H1 (cell line): ENCODE measurements around the gene GRM7. TPM values are rescaled to one million over a fixed set of nuclear protein-coding genes. Genes with fewer than 3 reads are reported as not detected.

Source experiments
- CTCF ChIA-PET: fragments of 300-600 bp; sonication (Branson Sonifier 250); formaldehyde crosslinking; loops from one replicate; lab custom pipeline; 2021; ENCODE audit not compliant: partially characterized antibody; lab: Charles Lee
- POLR2A ChIA-PET: fragments of 300-600 bp; sonication (Branson Sonifier 250); formaldehyde crosslinking; loops from one replicate; lab custom pipeline; 2021; ENCODE audit warnings: inconsistent platforms; ENCODE audit not compliant: partially characterized antibody; lab: Charles Lee
- DNase-seq, 2 experiments: peaks; one replicate each; pipeline versions ENCODE4 v3.0.0 to v3.0.0-alpha.2; 2010 to 2022; ENCODE audit warnings: low spot score in 2 of 2, low read depth in 1 of 2, mixed read lengths in 1 of 2
- FAIRE-seq: peaks from 2 replicates; lab custom pipeline; 2011; peaks lifted over from hg19 to GRCh38; lab: Jason Lieb, UNC
- H2AFZ ChIP-seq: 2 replicates; pipeline ENCODE4 v1.8.1; 2012; ENCODE audit warnings: low read length, inconsistent platforms
- H2AK5ac ChIP-seq: 2 replicates; pipeline ENCODE4 v1.6.1; 2013; ENCODE audit warnings: low read depth, low read length
- H2BK120ac ChIP-seq: replicated peaks from 2 replicates; pipeline ENCODE3; 2013; ENCODE audit warnings: low read depth, low read length, inconsistent platforms
- H2BK12ac ChIP-seq: 2 replicates; pipeline ENCODE4 v1.6.1; 2013; ENCODE audit warnings: low read depth, low read length
- H2BK15ac ChIP-seq: 2 replicates; pipeline ENCODE4 v1.6.1; 2013; ENCODE audit warnings: low read length
- H2BK20ac ChIP-seq: 2 replicates; pipeline ENCODE4 v1.6.1; 2013; ENCODE audit warnings: low read length
- H2BK5ac ChIP-seq: 2 replicates; pipeline ENCODE4 v1.6.1; 2013; ENCODE audit warnings: low read depth, low read length
- H3K14ac ChIP-seq: 2 replicates; pipeline ENCODE4 v1.6.1; 2013; ENCODE audit warnings: inconsistent platforms; ENCODE audit not compliant: insufficient read length
- H3K18ac ChIP-seq: 2 replicates; pipeline ENCODE4 v1.6.1; 2013; ENCODE audit warnings: low read length; ENCODE audit errors: extremely low read depth
- H3K23ac ChIP-seq: 2 replicates; pipeline ENCODE4 v1.6.1; 2013; ENCODE audit warnings: inconsistent platforms; ENCODE audit not compliant: insufficient read length
- H3K23me2 ChIP-seq: 2 replicates; pipeline ENCODE4 v1.6.1; 2013; ENCODE audit warnings: low read depth, low read length
- H3K27ac ChIP-seq: 2 replicates; pipeline ENCODE4 v1.6.1; 2011; ENCODE audit warnings: low read depth, low read length, inconsistent platforms
- H3K27me3 ChIP-seq, 4 experiments: replicated peaks in 1 of 4; 1 replicate in 1 of 4; 2 replicates in 3 of 4; pipeline versions ENCODE4 v1.6.1 to v1.8.1; 2011 to 2013; ENCODE audit warnings: low read length in 3 of 4, mild to moderate bottlenecking in 3 of 4, inconsistent platforms in 2 of 4, mixed read lengths in 2 of 4, moderate library complexity in 1 of 4; ENCODE audit not compliant: control insufficient read depth in 3 of 4, insufficient read depth in 3 of 4; ENCODE audit errors: extremely low read depth in 1 of 4
- H3K36me3 ChIP-seq, 4 experiments: 2 replicates each; pipeline versions ENCODE4 v1.6.1 to v1.8.1; 2011 to 2013; ENCODE audit warnings: mild to moderate bottlenecking in 4 of 4, low read length in 3 of 4, moderate library complexity in 2 of 4, control low read depth in 1 of 4, inconsistent platforms in 1 of 4; ENCODE audit not compliant: insufficient read depth in 4 of 4, control insufficient read depth in 2 of 4
- H3K4ac ChIP-seq: replicated peaks from 2 replicates; pipeline ENCODE3; 2013; ENCODE audit warnings: low read length, low read depth, mixed read lengths, inconsistent platforms; ENCODE audit not compliant: insufficient read length
- H3K4me1 ChIP-seq, 4 experiments: replicated peaks in 1 of 4; 1 replicate in 1 of 4; 2 replicates in 3 of 4; pipeline versions ENCODE4 v1.6.1 to v1.8.1; 2011 to 2013; ENCODE audit warnings: low read length in 3 of 4, inconsistent platforms in 2 of 4, mixed read lengths in 1 of 4; ENCODE audit not compliant: insufficient read depth in 4 of 4, control insufficient read depth in 3 of 4
- H3K4me2 ChIP-seq, 2 experiments: 2 replicates each; pipeline versions ENCODE4 v1.6.1 to v1.8.1; 2011 to 2013; ENCODE audit warnings: low read depth in 2 of 2, low read length in 2 of 2, control low read depth in 1 of 2, inconsistent platforms in 1 of 2, mild to moderate bottlenecking in 1 of 2; ENCODE audit not compliant: insufficient read depth in 1 of 2
- H3K4me3 ChIP-seq, 4 experiments: fragments of 200-600, 300-600 bp in 1 of 4; sonication (generic), shearing (Covaris generic), sonication (Bioruptor Twin) in 1 of 4; 2 replicates each; pipeline versions ENCODE4 v1.5.1 to v1.8.1; 2011 to 2016; ENCODE audit warnings: low read length in 4 of 4, low read depth in 3 of 4, control low read depth in 2 of 4, inconsistent platforms in 2 of 4, mild to moderate bottlenecking in 2 of 4, mixed read lengths in 1 of 4, moderate library complexity in 1 of 4; ENCODE audit not compliant: insufficient read depth in 2 of 4; ENCODE audit errors: extremely low read depth in 1 of 4
- H3K56ac ChIP-seq: replicated peaks from 2 replicates; pipeline ENCODE3; 2013; ENCODE audit warnings: low read depth, mild to moderate bottlenecking, mixed read lengths, low read length, inconsistent platforms; ENCODE audit not compliant: insufficient read length
- H3K79me1 ChIP-seq: 2 replicates; pipeline ENCODE4 v1.6.1; 2013; ENCODE audit warnings: low read depth, low read length, control low read depth
- H3K79me2 ChIP-seq, 2 experiments: 2 replicates each; pipeline versions ENCODE4 v1.6.1 to v1.8.1; 2012 to 2013; ENCODE audit warnings: low read length in 2 of 2, mild to moderate bottlenecking in 2 of 2, inconsistent platforms in 1 of 2; ENCODE audit not compliant: insufficient read depth in 2 of 2, control insufficient read depth in 1 of 2
- H3K9ac ChIP-seq, 4 experiments: replicated peaks in 1 of 4; 1 replicate in 1 of 4; 2 replicates in 3 of 4; pipeline versions ENCODE4 v1.6.1 to v1.8.1; 2011 to 2013; ENCODE audit warnings: low read depth in 3 of 4, low read length in 3 of 4, control low read depth in 2 of 4, mild to moderate bottlenecking in 2 of 4, moderate library complexity in 2 of 4, inconsistent platforms in 1 of 4; ENCODE audit errors: extremely low read depth in 1 of 4
- H3K9me3 ChIP-seq, 2 experiments: 2 replicates each; pipeline versions ENCODE4 v1.6.1 to v1.8.1; 2012 to 2013; ENCODE audit warnings: mild to moderate bottlenecking in 2 of 2, moderate library complexity in 2 of 2, control low read depth in 1 of 2, inconsistent platforms in 1 of 2, low read depth in 1 of 2, low read length in 1 of 2, mixed read lengths in 1 of 2; ENCODE audit not compliant: insufficient read depth in 2 of 2
- H4K20me1 ChIP-seq, 2 experiments: replicated peaks in 1 of 2; 2 replicates each; pipeline versions ENCODE3 to v1.8.1; 2011 to 2013; ENCODE audit warnings: inconsistent platforms in 2 of 2, low read length in 2 of 2, mild to moderate bottlenecking in 1 of 2; ENCODE audit not compliant: insufficient read depth in 2 of 2, control insufficient read depth in 1 of 2
- H4K5ac ChIP-seq: 2 replicates; pipeline ENCODE4 v1.6.1; 2013; ENCODE audit warnings: low read length, low read depth, mixed read lengths, inconsistent platforms; ENCODE audit not compliant: insufficient read length
- H4K8ac ChIP-seq: 2 replicates; pipeline ENCODE4 v1.8.0; 2013; ENCODE audit warnings: mild to moderate bottlenecking, moderate library complexity, low read length, inconsistent platforms; ENCODE audit not compliant: insufficient read depth; ENCODE audit errors: extremely low read depth
- H4K91ac ChIP-seq: replicated peaks from 2 replicates; pipeline ENCODE3; 2013; ENCODE audit warnings: low read length, mixed read lengths, inconsistent platforms; ENCODE audit not compliant: insufficient read length
- BACH1 ChIP-seq: IDR thresholded peaks from 2 replicates; pipeline ENCODE4 v1.6.1; 2012; ENCODE audit warnings: low read length, improper control_type of control experiment
- CBX8 ChIP-seq: fragments of 300-800, 300-1000 bp; sonication (generic); IDR thresholded peaks from 2 replicates; pipeline ENCODE4 v1.7.1; 2016; ENCODE audit warnings: low read depth, low read length, borderline replicate concordance
- CHD1 ChIP-seq: IDR thresholded peaks from 2 replicates; pipeline ENCODE4 v1.6.1; 2012; ENCODE audit warnings: low read depth, low read length, improper control_type of control experiment
- HDAC2 ChIP-seq, 2 experiments: fragments of 300-600 bp in 1 of 2; sonication (generic) in 1 of 2; IDR thresholded peaks; 2 replicates each; pipeline ENCODE4 v1.6.1; 2011 to 2012; ENCODE audit warnings: low read depth in 2 of 2, low read length in 2 of 2, mild to moderate bottlenecking in 2 of 2, moderate library complexity in 2 of 2, borderline replicate concordance in 1 of 2, inconsistent platforms in 1 of 2
- HDAC6 ChIP-seq: IDR thresholded peaks from one replicate; pipeline ENCODE4 v1.7.1; 2012; ENCODE audit warnings: low read depth, mild to moderate bottlenecking, inconsistent platforms, low read length, moderate library complexity
- RAD21 ChIP-seq, 2 experiments: IDR thresholded peaks in 1 of 2; conservative IDR thresholded peaks in 1 of 2; 2 replicates each; pipeline ENCODE4 v1.6.1; 2011; ENCODE audit warnings: low read depth in 2 of 2, low read length in 2 of 2, improper control_type of control experiment in 1 of 2, inconsistent platforms in 1 of 2, mild to moderate bottlenecking in 1 of 2, moderate library complexity in 1 of 2
- RFX5 ChIP-seq: IDR thresholded peaks from 2 replicates; pipeline ENCODE4 v1.6.1; 2011; ENCODE audit warnings: low read depth, low read length, improper control_type of control experiment, borderline replicate concordance
- SAP30 ChIP-seq: fragments of 300-600 bp; sonication (generic); IDR thresholded peaks from 2 replicates; pipeline ENCODE4 v1.7.1; 2012; ENCODE audit warnings: low read length, moderate library complexity, mild to moderate bottlenecking, inconsistent platforms; ENCODE audit not compliant: insufficient read depth, insufficient replicate concordance
- SUZ12 ChIP-seq: fragments of 200-600 bp; sonication (generic); IDR thresholded peaks from 2 replicates; pipeline ENCODE4 v1.6.1; 2012; ENCODE audit warnings: mild to moderate bottlenecking, inconsistent platforms, low read length, moderate library complexity, mixed read lengths
- TEAD4 ChIP-seq: IDR thresholded peaks from 2 replicates; pipeline ENCODE4 v1.6.1; 2012; ENCODE audit warnings: low read depth, low read length, inconsistent platforms, mixed read lengths
- WGBS, 2 experiments: shearing (Covaris generic) in 1 of 2; methylation state at CpG; one replicate each; pipeline versions ENCODE4 v1.1.6 to v1.1.7; 2013 to 2015; ENCODE audit warnings: low lambda C conversion rate in 2 of 2, mixed read lengths in 2 of 2, inconsistent platforms in 1 of 2, low coverage in 1 of 2, missing lambda C conversion rate in 1 of 2; ENCODE audit not compliant: insufficient replicate concordance in 2 of 2, insufficient coverage in 1 of 2, insufficient read length in 1 of 2; ENCODE audit errors: extremely low coverage in 1 of 2, missing lambda C conversion rate in 1 of 2; 5-methylcytosine and 5-hydroxymethylcytosine counted together
- polyA plus RNA-seq, 7 experiments: library from polyadenylated mRNA; depleted of rRNA in 3 of 7; stranded (reverse) in 5 of 7; unstranded in 2 of 7; fragments of >200 nt in 5 of 7; fragments of 200-250 nt in 2 of 7; gene quantifications; 1 replicate in 5 of 7; 2 replicates in 1 of 7; 4 replicates in 1 of 7; pipeline versions ENCODE4 v1.2.1 to v1.2.3, GENCODE V29; 2011 to 2013; ENCODE audit warnings: missing spikeins in 2 of 7, mixed read lengths in 2 of 7
- total RNA-seq: library from RNA; stranded (reverse); fragmentation: NEBNext Ultra II Directional; extraction: Animal tissue kit (Norgen Biotek cat#: 25700); gene quantifications from 2 replicates; pipeline ENCODE4 v1.2.1, GENCODE V29; 2021
- TF ChIP-seq, protein P1 (sequence below): IDR thresholded peaks from 2 replicates; pipeline ENCODE4 v1.6.1; 2012; ENCODE audit warnings: inconsistent platforms
- TF ChIP-seq, protein P2 (sequence below): IDR thresholded peaks from 2 replicates; pipeline ENCODE4 v1.6.1; 2011; ENCODE audit warnings: low read depth, mild to moderate bottlenecking, low read length; ENCODE audit not compliant: insufficient read depth

Gene GRM7
- total and polyA plus RNA-seq, 2 of the 8 experiments (the other 6 are each of a cell fraction or from before 2014, with no cell fraction given): 0.17 to 0.24 TPM

DNA sequence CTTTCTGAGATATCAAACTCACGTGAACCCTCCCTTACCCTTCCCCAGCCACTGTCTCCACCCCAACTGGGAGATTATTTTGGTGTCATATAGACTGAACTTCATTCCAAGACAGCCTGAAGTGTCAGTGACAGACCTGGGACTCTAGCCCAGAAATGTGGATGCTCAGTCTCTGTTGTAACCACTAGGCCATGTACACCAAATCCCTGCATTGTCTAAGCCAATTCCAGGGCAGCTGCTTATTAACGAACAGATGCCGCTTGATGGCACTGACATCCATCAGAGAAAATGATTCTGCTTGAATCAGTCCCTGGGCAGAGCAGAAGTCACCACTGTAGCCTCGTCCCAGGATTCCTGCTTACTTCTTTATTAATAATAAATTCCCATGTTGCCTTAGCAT lies 305.5 kb downstream of the GRM7 start:
- H4K8ac ChIP-seq: no peak overlapping the region
- no peak overlapping the region for H3K9ac ChIP-seq
- no peak overlapping the region for H2BK120ac ChIP-seq
- ChIA-PET POLR2A (no interaction called here), CTCF (interaction anchor here (1.4 kb wide), 1 partner anchor 21 kb away, joined by 4 read pairs; no protein-coding TSS in a partner anchor)
- no peaks in the 10 kb centered on the region for H3K27me3 ChIP-seq
- H3K79me1 ChIP-seq: no peaks in the 10 kb centered on the region
- DNase-seq (no peak), FAIRE-seq (no peak)
- H4K5ac ChIP-seq: no peak overlapping the region
- H2BK5ac ChIP-seq: no peak overlapping the region
- no peak overlapping the region for H2AK5ac ChIP-seq
- no peak overlapping the region for H3K56ac ChIP-seq
- no peak overlapping the region for H3K23ac ChIP-seq
- H4K20me1 ChIP-seq: no peaks in the 10 kb centered on the region
- no peak overlapping the region for H4K91ac ChIP-seq
- no peaks in the 10 kb centered on the region for H3K4me1 ChIP-seq
- no peaks in the 10 kb centered on the region for H3K79me2 ChIP-seq
- 83% methylated on average over 4 of the region's 4 CpGs; no CpG with 5 or more reads in 1 of the 2 experiments for WGBS, 2 experiments
- peaks cover 0 to 3% of the 10 kb centered on the region in 2 experiments; a peak in 1 of 4 replicates for H3K9me3 ChIP-seq
- H3K4ac ChIP-seq: no peak overlapping the region
- H2BK12ac ChIP-seq: no peak overlapping the region
- no peak overlapping the region for H3K4me3 ChIP-seq
- no peak overlapping the region for H3K18ac ChIP-seq
- H3K27ac ChIP-seq: no peak overlapping the region
- H2BK20ac ChIP-seq: no peak overlapping the region
- H2AFZ ChIP-seq: no peak overlapping the region
- H3K36me3 ChIP-seq: no peaks in the 10 kb centered on the region
- no peak overlapping the region for H3K14ac ChIP-seq
- H3K4me2 ChIP-seq: no peak overlapping the region
- no peaks in the 10 kb centered on the region for H3K23me2 ChIP-seq
- H2BK15ac ChIP-seq: no peak overlapping the region
- TF ChIP-seq BACH1 (no peak), HDAC2 (IDR thresholded peaks at IDR 0.05; ENCODE audit: borderline replicate concordance in 1 of 2, low read depth in 2 of 2, low read length in 2 of 2) (no peak), CBX8 (no peak), SUZ12 (no peak), TEAD4 (no peak), HDAC6 (no peak), RAD21 (IDR thresholded peaks at IDR 0.05 in 1 of 2, conservative IDR thresholded peaks at IDR 0.05 in 1 of 2; ENCODE audit: low read depth in 2 of 2, low read length in 2 of 2) (no peak), SAP30 (no peak), CHD1 (no peak), RFX5 (no peak)
- TF ChIP-seq, protein P1, sequence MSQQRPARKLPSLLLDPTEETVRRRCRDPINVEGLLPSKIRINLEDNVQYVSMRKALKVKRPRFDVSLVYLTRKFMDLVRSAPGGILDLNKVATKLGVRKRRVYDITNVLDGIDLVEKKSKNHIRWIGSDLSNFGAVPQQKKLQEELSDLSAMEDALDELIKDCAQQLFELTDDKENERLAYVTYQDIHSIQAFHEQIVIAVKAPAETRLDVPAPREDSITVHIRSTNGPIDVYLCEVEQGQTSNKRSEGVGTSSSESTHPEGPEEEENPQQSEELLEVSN: no peak
- TF ChIP-seq, protein P2, sequence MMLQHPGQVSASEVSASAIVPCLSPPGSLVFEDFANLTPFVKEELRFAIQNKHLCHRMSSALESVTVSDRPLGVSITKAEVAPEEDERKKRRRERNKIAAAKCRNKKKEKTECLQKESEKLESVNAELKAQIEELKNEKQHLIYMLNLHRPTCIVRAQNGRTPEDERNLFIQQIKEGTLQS: no peak
